ENCODE measurements around the gene HLA-E.
"Not testable (repeated sequence)": the region's sequence is repeated elsewhere in the genome, so short reads cannot be mapped to it uniquely, and the experiment has no call there.

GRCh38 chr6:30491291-30491953 lies 2.1 kb downstream of the HLA-E start:
- not testable (repeated sequence) for TF ChIP-seq RAD51 (IDR thresholded peaks at IDR 0.05); TAF1 (IDR thresholded peaks at IDR 0.05; ENCODE audit: borderline replicate concordance, low read depth, low read length); CTCF (IDR thresholded peaks at IDR 0.05 in 2 of 3, conservative IDR thresholded peaks at IDR 0.05 in 1 of 3; ENCODE audit: control insufficient read depth in 2 of 3, extremely low read depth in 1 of 3, insufficient read depth in 1 of 3, low read depth in 3 of 3, low read length in 3 of 3); ZNF274 (IDR thresholded peaks at IDR 0.05; ENCODE audit: insufficient read depth, insufficient read length); EP300 (IDR thresholded peaks at IDR 0.05; ENCODE audit: borderline replicate concordance in 1 of 2, control insufficient read depth in 1 of 2, low read depth in 2 of 2, low read length in 2 of 2); EZH2 (IDR thresholded peaks at IDR 0.05; ENCODE audit: borderline replicate concordance, control insufficient read depth, low read depth, low read length); MEF2A (IDR thresholded peaks at IDR 0.05; ENCODE audit: insufficient read depth, low read depth, low read length)
- TF ChIP-seq POLR2A (IDR thresholded peaks at IDR 0.05; ENCODE audit: low read depth, low read length): peak; percentile 77; the same call in 1 of the 2 replicates

All from GM12878 (cell line).